ENCODE results near the gene SIDT2. TPM values are rescaled to one million over a fixed set of nuclear protein-coding genes. Genes with fewer than 3 reads are reported as not detected.

Gene SIDT2
- total RNA-seq: 14.1 and 27.0 TPM in 2 replicates

DNA sequence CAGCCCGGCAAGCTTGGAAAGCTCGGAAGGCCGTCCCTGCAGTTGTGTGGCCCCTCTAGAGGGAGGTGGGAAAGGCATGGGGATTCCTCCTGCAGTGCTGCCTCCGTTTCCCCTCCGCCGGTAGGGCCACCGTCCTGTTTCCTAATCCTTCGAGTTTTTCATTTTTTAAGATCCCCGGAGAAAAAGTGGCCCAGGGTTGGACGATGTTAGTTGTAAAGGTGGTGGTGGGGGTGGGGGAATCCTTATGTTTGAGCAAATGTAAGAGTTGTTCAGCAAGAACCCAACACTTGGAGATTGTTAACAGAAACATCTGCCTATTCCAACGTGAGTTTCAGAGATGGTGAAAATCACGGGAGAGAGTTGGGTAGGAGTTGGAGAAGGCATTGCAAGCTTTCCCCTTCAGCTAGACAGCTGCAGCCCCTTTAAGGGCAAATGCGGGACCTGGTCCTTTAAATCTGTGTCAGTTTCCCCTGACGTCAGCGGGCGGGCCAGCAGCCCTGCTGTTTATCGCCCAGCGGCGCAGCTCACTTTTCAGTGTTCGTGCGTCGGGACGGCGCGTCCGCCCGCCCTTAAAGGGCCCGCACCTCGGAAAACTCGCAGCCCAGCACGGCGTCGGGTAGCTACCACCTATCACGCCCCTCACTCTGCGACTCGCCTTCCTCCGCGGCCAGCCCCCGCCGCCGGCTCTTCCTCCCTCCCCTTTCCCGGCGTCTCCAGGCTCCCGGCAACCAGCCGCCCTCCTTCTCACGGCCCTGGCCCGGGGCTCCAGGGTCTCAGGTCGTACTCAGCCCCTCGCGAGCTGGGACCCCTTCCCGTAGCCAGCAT is at the start of gene SIDT2:
TSS of gene SIDT2 (plus strand) at position 534 of the 825 bp plus-strand sequence. CDS start 521 bp downstream, outside the sequence.

GRCh38 chr11:117143871-117144476 is 34.6 kb upstream of the SIDT2 start, which contains the start of gene PAFAH1B2:
TSS of gene PAFAH1B2 (plus strand) at chr11:117144287. CDS start at chr11:117152448, 8,161 bp downstream.

GRCh38 chr11:117199053-117199915 is 20.7 kb downstream of the SIDT2 start, which contains the start of gene TAGLN:
TSS of gene TAGLN (plus strand) at chr11:117199370. CDS start at chr11:117203014, 3,644 bp downstream.

GRCh38 chr11:117231842-117232091 is 53.2 kb downstream of the SIDT2 start, which contains the start of gene PCSK7:
TSS of gene PCSK7 (minus strand) at chr11:117232073. CDS start at chr11:117229844, 2,229 bp downstream.

GRCh38 chr11:117232092-117232878 is 53.7 kb downstream of the SIDT2 start, which contains the start of gene RNF214:
TSS of gene RNF214 (plus strand) at chr11:117232671. CDS start at chr11:117234273, 1,602 bp downstream.

Other genes with a start within 250 kb of the SIDT2 start
- 25.1 and 28.8 TPM in 2 replicates for gene SIK3, start 80.3 kb upstream of the SIDT2 start, total RNA-seq
- gene PAFAH1B2, start 34.5 kb upstream of the SIDT2 start, total RNA-seq: 110 and 125 TPM in 2 replicates
- gene TAGLN, start 20.6 kb downstream of the SIDT2 start, total RNA-seq: 109 and 172 TPM in 2 replicates
- 36.2 and 50.3 TPM in 2 replicates for gene PCSK7, start 53.3 kb downstream of the SIDT2 start, total RNA-seq
- 9.6 and 9.7 TPM in 2 replicates for gene RNF214, start 53.9 kb downstream of the SIDT2 start, total RNA-seq
- gene BACE1-AS, start 112.6 kb downstream of the SIDT2 start, total RNA-seq: 3.5 and 4.3 TPM in 2 replicates
- 34.6 and 42.2 TPM in 2 replicates for gene BACE1, start 137.5 kb downstream of the SIDT2 start, total RNA-seq
- 35.4 and 43.3 TPM in 2 replicates for gene CEP164, start 149.1 kb downstream of the SIDT2 start, total RNA-seq